HCT116 (cell line): ENCODE results near the gene ASB7. TPM values are rescaled to one million over a fixed set of nuclear protein-coding genes. Genes with fewer than 3 reads are reported as not detected.

Experiments used
- ATAC-seq: fragments of 200-7000 bp; cut with Tn5 transposase; 2 replicates; pipeline ENCODE4 v1.9.1; 2020; ENCODE audit warnings: mild to moderate bottlenecking, moderate library complexity
- BruUV-seq: library from RNA; stranded (reverse); fragments of 400-500 nt; replicated peaks from 2 replicates; lab custom pipeline; 2021; lab: Mats Ljungman, UMichigan
- CTCF ChIA-PET: fragments of 300-600 bp; sonication (Branson Sonifier 250); formaldehyde crosslinking; loops from one replicate; lab custom pipeline; 2021; ENCODE audit warnings: antibody characterized with exemption; lab: Charles Lee
- POLR2A ChIA-PET: fragments of 300-600, 350-600 bp; sonication (Branson Sonifier 250); formaldehyde crosslinking; loops from one replicate; lab custom pipeline; 2021; ENCODE audit warnings: antibody characterized with exemption; lab: Charles Lee
- RAD21 ChIA-PET, 2 experiments: fragments of 300-600 bp; sonication (Branson Sonifier 250); formaldehyde crosslinking; loops; one replicate each; lab custom pipeline; 2023; ENCODE audit warnings: low total read pairs in 2 of 2; ENCODE audit not compliant: uncharacterized antibody in 2 of 2, unreplicated experiment in 2 of 2, low non-redundant PET in 1 of 2; lab: Charles Lee
- DNase-seq: peaks from one replicate; pipeline ENCODE4 v3.0.0-alpha.2; 2010; ENCODE audit warnings: low read depth, low spot score
- H2AFZ ChIP-seq: fragments of 200-600 bp; shearing (Covaris generic), sonication (generic); 2 replicates; pipeline ENCODE4 v1.6.1; 2017; ENCODE audit warnings: low read depth, mixed run types, mixed read lengths, antibody characterized with exemption, low read length; ENCODE audit not compliant: poor library complexity, severe bottlenecking
- H3K27ac ChIP-seq: 2 replicates; pipeline ENCODE4 v1.5.1; 2012; ENCODE audit warnings: low read depth, low read length
- H3K27me3 ChIP-seq: fragments of 200-600 bp; sonication (generic); 2 replicates; pipeline ENCODE4 v1.6.1; 2016; ENCODE audit warnings: mixed run types, low read length, mixed read lengths; ENCODE audit not compliant: insufficient read depth
- H3K36me3 ChIP-seq, 2 experiments: fragments of 200-500 bp in 1 of 2; fragments of 200-600 bp in 1 of 2; sonication (Bioruptor generic) in 1 of 2; sonication (generic) in 1 of 2; 2 replicates each; pipeline versions ENCODE4 v1.5.1 to v1.6.1; 2014 to 2016; ENCODE audit warnings: low read length in 2 of 2, inconsistent platforms in 1 of 2, mixed read lengths in 1 of 2, mixed run types in 1 of 2; ENCODE audit not compliant: insufficient read depth in 2 of 2, control insufficient read depth in 1 of 2
- H3K4me1 ChIP-seq, 2 experiments: fragments of 200-600 bp in 1 of 2; sonication (generic) in 1 of 2; 2 replicates each; pipeline versions ENCODE4 v1.5.1 to v1.6.1; 2012 to 2017; ENCODE audit warnings: low read length in 2 of 2, inconsistent platforms in 1 of 2, mild to moderate bottlenecking in 1 of 2, mixed read lengths in 1 of 2, mixed run types in 1 of 2, moderate library complexity in 1 of 2; ENCODE audit not compliant: insufficient read depth in 2 of 2, control insufficient read depth in 1 of 2
- H3K4me2 ChIP-seq: fragments of 200-600 bp; sonication (generic); 2 replicates; pipeline ENCODE4 v1.6.1; 2017; ENCODE audit warnings: mixed run types, low read length, mixed read lengths
- H3K4me3 ChIP-seq, 2 experiments: fragments of 200-600 bp in 1 of 2; sonication (generic) in 1 of 2; replicated peaks in 1 of 2; 2 replicates each; pipeline ENCODE4 v1.5.1; 2011 to 2016; ENCODE audit warnings: low read length in 2 of 2, control low read depth in 1 of 2, low read depth in 1 of 2, mild to moderate bottlenecking in 1 of 2, mixed read lengths in 1 of 2, mixed run types in 1 of 2
- H3K79me2 ChIP-seq: fragments of 200-600 bp; sonication (generic); 2 replicates; pipeline ENCODE4 v1.6.1; 2017; ENCODE audit warnings: mild to moderate bottlenecking, mixed run types, low read length, moderate library complexity, mixed read lengths; ENCODE audit not compliant: insufficient read depth
- H3K9ac ChIP-seq: fragments of 200-600 bp; sonication (generic); 2 replicates; pipeline ENCODE4 v1.6.1; 2016; ENCODE audit warnings: low read length, mixed read lengths
- H3K9me2 ChIP-seq: fragments of 200-600 bp; sonication (generic), shearing (Covaris generic); 2 replicates; pipeline ENCODE4 v1.6.1; 2017; ENCODE audit warnings: mixed run types, mild to moderate bottlenecking, moderate library complexity; ENCODE audit not compliant: insufficient read depth
- H3K9me3 ChIP-seq, 2 experiments: fragments of 200-500 bp in 1 of 2; fragments of 200-600 bp in 1 of 2; sonication (Bioruptor generic) in 1 of 2; sonication (generic) in 1 of 2; 2 replicates each; pipeline ENCODE4 v1.6.1; 2014 to 2017; ENCODE audit warnings: low read length in 2 of 2, mixed read lengths in 2 of 2, inconsistent platforms in 1 of 2, low read depth in 1 of 2, mild to moderate bottlenecking in 1 of 2, mixed run types in 1 of 2, moderate library complexity in 1 of 2; ENCODE audit not compliant: control insufficient read depth in 1 of 2, insufficient read depth in 1 of 2
- H4K20me1 ChIP-seq: fragments of 200-600 bp; sonication (generic), shearing (Covaris generic); 2 replicates; pipeline ENCODE4 v1.6.1; 2017; ENCODE audit warnings: mixed run types, mild to moderate bottlenecking, moderate library complexity; ENCODE audit not compliant: insufficient read depth
- CBX3 ChIP-seq: IDR thresholded peaks from 2 replicates; pipeline ENCODE4 v1.6.1; 2012; ENCODE audit warnings: low read depth
- EGR1 ChIP-seq: IDR thresholded peaks from 2 replicates; pipeline ENCODE4 v1.6.1; 2012; ENCODE audit warnings: low read depth
- EZH2 ChIP-seq: fragments of 200-600 bp; sonication (generic); IDR thresholded peaks from 2 replicates; pipeline ENCODE4 v1.6.1; 2017; ENCODE audit warnings: antibody characterized with exemption, mixed run types
- EZH2phosphoT487 ChIP-seq: fragments of 200-600 bp; IDR thresholded peaks from 2 replicates; pipeline ENCODE4 v1.6.1; 2018; ENCODE audit warnings: antibody characterized with exemption, borderline replicate concordance
- FOSL1 ChIP-seq: IDR thresholded peaks from 2 replicates; pipeline ENCODE4 v1.6.1; 2012; ENCODE audit warnings: low read depth
- JUND ChIP-seq: IDR thresholded peaks from 2 replicates; pipeline ENCODE4 v1.6.1; 2012
- POLR2AphosphoS5 ChIP-seq: IDR thresholded peaks from 2 replicates; pipeline ENCODE4 v1.6.1; 2011; ENCODE audit warnings: mild to moderate bottlenecking, low read depth, low read length, moderate library complexity
- RAD21 ChIP-seq: IDR thresholded peaks from 2 replicates; pipeline ENCODE4 v1.6.1; 2012; ENCODE audit warnings: low read depth, mild to moderate bottlenecking
- SIN3A ChIP-seq: IDR thresholded peaks from 2 replicates; pipeline ENCODE4 v1.6.1; 2012; ENCODE audit warnings: low read depth
- SP1 ChIP-seq: IDR thresholded peaks from 2 replicates; pipeline ENCODE4 v1.6.1; 2012; ENCODE audit warnings: low read depth
- SRF ChIP-seq: IDR thresholded peaks from 2 replicates; pipeline ENCODE4 v1.6.1; 2012; ENCODE audit warnings: low read depth
- TCF7L2 ChIP-seq: IDR thresholded peaks from 2 replicates; pipeline ENCODE4 v1.7.0; 2011; ENCODE audit warnings: borderline replicate concordance, inconsistent platforms; ENCODE audit not compliant: insufficient read depth, insufficient read length; ENCODE audit errors: extremely low read depth
- YY1 ChIP-seq: IDR thresholded peaks from 2 replicates; pipeline ENCODE4 v1.6.1; 2011; ENCODE audit warnings: low read length, low read depth, moderate library complexity, mild to moderate bottlenecking; ENCODE audit not compliant: insufficient replicate concordance; ENCODE audit errors: extremely low read depth
- ZFX ChIP-seq: fragments of 450-650 bp; IDR thresholded peaks from 2 replicates; pipeline ENCODE4 v1.6.1; 2017
- ZNF274 ChIP-seq: fragments of 200-500 bp; sonication (Bioruptor generic); IDR thresholded peaks from 2 replicates; pipeline ENCODE4 v1.6.1; 2014; ENCODE audit warnings: mild to moderate bottlenecking, low read depth, low read length, inconsistent platforms
- intact Hi-C: fragments of 100-400 bp; cut with micrococcal nuclease; formaldehyde crosslinking; loops from 2 replicates; pipeline ENCODE4 v1.10.0; 2022
- total RNA-seq: library from RNA; stranded (reverse); gene quantifications from one replicate; pipeline ENCODE4 v1.2.1, GENCODE V29; 2021; ENCODE audit not compliant: unreplicated experiment

ASB7 gene
- total RNA-seq, 1 experiment from 2014 or later = 16.6 TPM

GRCh38 chr15:100658895-100659294, 56.5 kb downstream of the ASB7 start:
- H3K4me3 ChIP-seq = no peak overlapping the region
- no peaks in the 10 kb centered on the region for H4K20me1 ChIP-seq
- no peaks in the 10 kb centered on the region for H3K79me2 ChIP-seq
- ChIA-PET CTCF (no interaction called here), POLR2A (no interaction called here), RAD21 (no interaction called here)
- no peaks in the 10 kb centered on the region for H3K9me3 ChIP-seq
- peaks cover 5 to 15% of the 10 kb centered on the region in 2 experiments; a peak in 3 of 4 replicates for H3K4me1 ChIP-seq
- no peak overlapping the region for H3K9ac ChIP-seq
- intact Hi-C loops = no loop called here
- H3K27me3 ChIP-seq = no peaks in the 10 kb centered on the region
- no peaks in the 10 kb centered on the region for H3K36me3 ChIP-seq
- no peak for TF ChIP-seq EZH2phosphoT487
- TF ChIP-seq SIN3A = no peak
- TF ChIP-seq SP1 = no peak
- TF ChIP-seq EGR1 = no peak
- no peak for TF ChIP-seq SRF
- no peak for TF ChIP-seq POLR2AphosphoS5
- no peak for TF ChIP-seq ZFX
- no peak for TF ChIP-seq CBX3
- TF ChIP-seq YY1 = no peak
- TF ChIP-seq EZH2 = no peak
- TF ChIP-seq RAD21 = no peak
- no peak for TF ChIP-seq FOSL1
- TF ChIP-seq ZNF274 = no peak
- no peak for TF ChIP-seq TCF7L2
- TF ChIP-seq JUND = no peak
- DNase-seq = no peak
- H3K9me2 ChIP-seq = no peaks in the 10 kb centered on the region
- no TSS peak for BruUV-seq
- H3K4me2 ChIP-seq = no peak overlapping the region
- ATAC-seq = no peak
- H3K27ac ChIP-seq = no peak overlapping the region
- no peak overlapping the region for H2AFZ ChIP-seq
